ENCODE measurements around the gene NTMT2.

DNA sequence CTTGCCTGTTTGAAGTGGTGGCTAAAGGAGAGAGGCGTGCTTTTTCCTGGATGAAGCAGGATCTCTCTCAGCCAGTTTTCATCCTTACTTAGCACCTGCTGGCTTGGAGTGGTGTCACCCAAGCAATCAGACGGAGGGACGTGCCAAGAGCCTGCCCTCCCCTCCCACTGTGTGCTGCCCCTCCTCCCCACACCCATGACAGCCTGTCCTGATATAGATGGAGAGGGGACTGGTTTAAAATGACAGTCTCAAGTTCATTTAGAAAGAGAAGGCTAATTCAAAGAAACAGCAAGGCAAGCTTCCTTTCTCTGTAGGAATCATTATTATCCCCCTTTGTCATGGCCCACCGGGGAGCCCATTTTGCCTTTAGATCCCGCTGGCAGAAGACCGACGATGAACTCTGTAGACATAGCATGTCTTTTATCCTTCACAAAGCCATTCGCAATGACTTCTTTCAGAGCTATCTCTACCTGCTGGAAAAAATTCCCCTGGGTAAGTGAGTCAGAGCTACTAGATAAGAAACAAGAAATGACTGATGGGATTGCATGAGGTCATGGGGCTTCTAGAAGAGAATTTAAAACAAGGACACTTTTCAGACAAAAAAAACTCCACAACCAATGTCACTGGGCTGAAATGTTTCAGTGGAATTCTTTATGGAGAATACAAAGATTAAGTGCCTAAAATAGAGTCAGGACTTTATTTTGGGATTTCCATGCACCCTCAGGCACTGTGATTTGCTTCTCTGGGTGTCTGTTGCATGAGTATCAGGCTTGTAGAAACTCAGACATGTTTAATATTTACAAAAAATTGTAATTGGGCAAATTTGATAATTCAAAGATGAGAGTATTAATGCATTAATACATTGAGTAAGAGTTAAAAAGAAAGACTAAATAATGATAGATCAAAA is at the start of gene NTMT2:
- TF ChIP-seq SP1 (CRISPR knock-in tag; IDR thresholded peaks at IDR 0.05) = no peak
- TF ChIP-seq ZEB2 (IDR thresholded peaks at IDR 0.05) = no peak
- TF ChIP-seq CTCF (IDR thresholded peaks at IDR 0.05 in 2 of 3, conservative IDR thresholded peaks at IDR 0.05 in 1 of 3; ENCODE audit: insufficient read depth in 2 of 3, low read depth in 1 of 3, low read length in 3 of 3) = no peak
